Activated naive CD4-positive, alpha-beta T cell treated with anti-CD3 and anti-CD28 coated beads for 36 hours (primary cell): ENCODE data around the gene DHRS7B. TPM values are rescaled to one million over a fixed set of nuclear protein-coding genes. Genes with fewer than 3 reads are reported as not detected.

ENCODE experiments used
- CTCF ChIA-PET: fragments of 350-600 bp; sonication (Branson Sonifier 250); formaldehyde crosslinking; loops from one replicate; lab custom pipeline; 2021; ENCODE audit warnings: antibody characterized with exemption; lab: Charles Lee
- DNase-seq: peaks from one replicate; pipeline ENCODE4 v3.0.0-alpha.2; 2020
- H3K27ac Mint-ChIP-seq: one replicate; pipeline ENCODE4 v1.8.0; 2021; ENCODE audit warnings: mild to moderate bottlenecking, mixed read lengths
- H3K27me3 Mint-ChIP-seq: one replicate; pipeline ENCODE4 v1.8.0; 2021; ENCODE audit warnings: low read depth, mixed read lengths
- H3K36me3 Mint-ChIP-seq: one replicate; pipeline ENCODE4 v1.8.0; 2021; ENCODE audit warnings: low read depth, mixed read lengths
- H3K4me1 Mint-ChIP-seq: one replicate; pipeline ENCODE4 v1.8.0; 2021; ENCODE audit warnings: low read depth, mixed read lengths
- H3K4me3 Mint-ChIP-seq: one replicate; pipeline ENCODE4 v1.8.0; 2021; ENCODE audit warnings: mild to moderate bottlenecking, moderate library complexity, mixed read lengths
- H3K9me3 Mint-ChIP-seq: one replicate; pipeline ENCODE4 v1.8.0; 2021; ENCODE audit warnings: mixed read lengths
- intact Hi-C: fragments of 100-400 bp; cut with micrococcal nuclease; formaldehyde crosslinking; loops from one replicate; pipeline ENCODE4 v1.15.1; 2023
- total RNA-seq, 2 experiments: library from RNA; stranded (reverse); gene quantifications; one replicate each; pipeline ENCODE4 v1.2.3, GENCODE V29; 2021

The DHRS7B gene
- total RNA-seq, 2 experiments from 2014 or later = 12.0 to 12.1 TPM

GRCh38 chr17:21174186-21174585, 47.4 kb downstream of the DHRS7B start:
- Mint-ChIP-seq H3K27me3 (no peaks in the 10 kb centered on the region), H3K36me3 (peaks cover 6% of the 10 kb centered on the region), H3K4me1 (peaks cover 15% of the 10 kb centered on the region), H3K9me3 (no peaks in the 10 kb centered on the region), H3K4me3 (no peak overlapping the region), H3K27ac (peak overlapping the region; percentile 53)
- DNase-seq = no peak
- intact Hi-C loops = no loop called here
- CTCF ChIA-PET = no interaction called here

GRCh38 chr17:21174713-21175112, 47.9 kb downstream of the DHRS7B start:
- CTCF ChIA-PET = no interaction called here
- DNase-seq = no peak

GRCh38 chr17:21176773-21177395, 50.1 kb downstream of the DHRS7B start:
- CTCF ChIA-PET = no interaction called here
- H3K4me1 Mint-ChIP-seq = peaks cover 3% of the 10 kb centered on the region
- no peak overlapping the region for H3K4me3 Mint-ChIP-seq
- H3K9me3 Mint-ChIP-seq = no peaks in the 10 kb centered on the region
- DNase-seq = no peak
- intact Hi-C loops = no loop called here
- no peaks in the 10 kb centered on the region for H3K27me3 Mint-ChIP-seq
- H3K27ac Mint-ChIP-seq = no peak overlapping the region
- peaks cover 3% of the 10 kb centered on the region for H3K36me3 Mint-ChIP-seq

More at GRCh38 chr17:21174713-21175112, 47.9 kb downstream of the DHRS7B start:
- H3K27ac Mint-ChIP-seq = peak overlapping the region; percentile 53
- H3K9me3 Mint-ChIP-seq = no peaks in the 10 kb centered on the region
- H3K36me3 Mint-ChIP-seq = peaks cover 6% of the 10 kb centered on the region
- H3K4me1 Mint-ChIP-seq = peaks cover 15% of the 10 kb centered on the region
- no peak overlapping the region for H3K4me3 Mint-ChIP-seq
- intact Hi-C loops = no loop called here
- no peaks in the 10 kb centered on the region for H3K27me3 Mint-ChIP-seq

- intact Hi-C loops = no loop called here
- Mint-ChIP-seq H3K27me3 (no peaks in the 10 kb centered on the region), H3K9me3 (no peaks in the 10 kb centered on the region), H3K4me3 (no peak overlapping the region), H3K4me1 (no peaks in the 10 kb centered on the region), H3K27ac (no peak overlapping the region), H3K36me3 (no peaks in the 10 kb centered on the region)
- CTCF ChIA-PET = no interaction called here
- DNase-seq = no peak
These were observed 50.6 kb downstream of the DHRS7B start for GRCh38 chr17:21177401-21177800.

GRCh38 chr17:21177854-21178600, 51.3 kb downstream of the DHRS7B start:
- H3K36me3 Mint-ChIP-seq = no peaks in the 10 kb centered on the region
- H3K27ac Mint-ChIP-seq = no peak overlapping the region
- H3K4me3 Mint-ChIP-seq = no peak overlapping the region
- CTCF ChIA-PET = interaction anchor here (0.6 to 0.8 kb wide), 2 partner anchors 8 to 134 kb away, joined by 3 to 4 read pairs; no protein-coding TSS in a partner anchor
- peaks cover 2% of the 10 kb centered on the region for H3K4me1 Mint-ChIP-seq
- H3K9me3 Mint-ChIP-seq = no peaks in the 10 kb centered on the region
- no peaks in the 10 kb centered on the region for H3K27me3 Mint-ChIP-seq
- DNase-seq = no peak
- intact Hi-C loops = no loop called here

- intact Hi-C loops = no loop called here
- Mint-ChIP-seq H3K4me3 (no peak overlapping the region), H3K27ac (no peak overlapping the region), H3K9me3 (no peaks in the 10 kb centered on the region), H3K36me3 (peaks cover 7% of the 10 kb centered on the region), H3K27me3 (no peaks in the 10 kb centered on the region), H3K4me1 (peaks cover 2% of the 10 kb centered on the region)
- DNase-seq = no peak
- CTCF ChIA-PET = no interaction called here
These were observed 56.7 kb downstream of the DHRS7B start for GRCh38 chr17:21183468-21183867.

- Mint-ChIP-seq H3K4me1 (peaks cover 2% of the 10 kb centered on the region), H3K4me3 (no peak overlapping the region), H3K36me3 (peaks cover 7% of the 10 kb centered on the region), H3K27ac (no peak overlapping the region), H3K9me3 (no peaks in the 10 kb centered on the region), H3K27me3 (no peaks in the 10 kb centered on the region)
- CTCF ChIA-PET = no interaction called here
- no peak for DNase-seq
- intact Hi-C loops = no loop called here
These were observed 57.8 kb downstream of the DHRS7B start for GRCh38 chr17:21184570-21184969.

- Mint-ChIP-seq H3K27ac (no peak overlapping the region), H3K4me3 (no peak overlapping the region), H3K4me1 (peaks cover 2% of the 10 kb centered on the region), H3K36me3 (peaks cover 7% of the 10 kb centered on the region), H3K9me3 (no peaks in the 10 kb centered on the region), H3K27me3 (no peaks in the 10 kb centered on the region)
- intact Hi-C loops = no loop called here
- CTCF ChIA-PET = no interaction called here
- DNase-seq = no peak
These were observed 58.3 kb downstream of the DHRS7B start for GRCh38 chr17:21185061-21185460.

GRCh38 chr17:21186399-21187187, 59.8 kb downstream of the DHRS7B start:
- Mint-ChIP-seq H3K4me3 (no peak overlapping the region), H3K4me1 (peaks cover 2% of the 10 kb centered on the region), H3K27me3 (no peaks in the 10 kb centered on the region), H3K27ac (no peak overlapping the region), H3K36me3 (peaks cover 12% of the 10 kb centered on the region), H3K9me3 (no peaks in the 10 kb centered on the region)
- intact Hi-C loops = no loop called here
- DNase-seq = no peak
- CTCF ChIA-PET = no interaction called here

GRCh38 chr17:21189361-21189760, 62.6 kb downstream of the DHRS7B start:
- Mint-ChIP-seq H3K27me3 (no peaks in the 10 kb centered on the region), H3K9me3 (no peaks in the 10 kb centered on the region), H3K27ac (no peak overlapping the region), H3K4me1 (peaks cover 1% of the 10 kb centered on the region), H3K36me3 (peaks cover 21% of the 10 kb centered on the region), H3K4me3 (no peak overlapping the region)
- no peak for DNase-seq
- CTCF ChIA-PET = no interaction called here
- intact Hi-C loops = no loop called here

- H3K9me3 Mint-ChIP-seq = no peaks in the 10 kb centered on the region
- intact Hi-C loops = no loop called here
- H3K4me3 Mint-ChIP-seq = no peak overlapping the region
- H3K36me3 Mint-ChIP-seq = peaks cover 17% of the 10 kb centered on the region
- peaks cover 1% of the 10 kb centered on the region for H3K4me1 Mint-ChIP-seq
- no peak for DNase-seq
- no peaks in the 10 kb centered on the region for H3K27me3 Mint-ChIP-seq
- CTCF ChIA-PET = interaction anchor here (0.9 kb wide), 1 partner anchor 88 kb away, joined by 3 read pairs; no protein-coding TSS in a partner anchor
- no peak overlapping the region for H3K27ac Mint-ChIP-seq
These were observed 63.3 kb downstream of the DHRS7B start for GRCh38 chr17:21190078-21190477.

GRCh38 chr17:21191698-21192097, 64.9 kb downstream of the DHRS7B start:
- Mint-ChIP-seq H3K27me3 (no peaks in the 10 kb centered on the region), H3K27ac (no peak overlapping the region), H3K4me3 (no peak overlapping the region), H3K36me3 (peaks cover 17% of the 10 kb centered on the region), H3K4me1 (peaks cover 1% of the 10 kb centered on the region), H3K9me3 (no peaks in the 10 kb centered on the region)
- intact Hi-C loops = no loop called here
- CTCF ChIA-PET = interaction anchor here (0.6 kb wide), 1 partner anchor 86 kb away, joined by 6 read pairs; no protein-coding TSS in a partner anchor
- DNase-seq = no peak
